Fibroblast of peridontal ligament (primary cell): ENCODE measurements around the gene WLS.

Experiments used
- DNase-seq: peaks from one replicate; pipeline ENCODE4 v3.0.0-alpha.2; 2010; ENCODE audit errors: extremely low read depth

WLS gene

GRCh38 chr1:68087184-68087583, 145.1 kb downstream of the WLS start:
- DNase-seq = no peak

- no peak for DNase-seq
Measured at GRCh38 chr1:68085752-68086151, 146.6 kb downstream of the WLS start.

- DNase-seq = no peak
Measured at GRCh38 chr1:68083686-68084085, 148.6 kb downstream of the WLS start.

GRCh38 chr1:68081775-68082283, 150.5 kb downstream of the WLS start:
- DNase-seq = no peak

- DNase-seq = no peak
Measured at GRCh38 chr1:68078647-68079046, 153.7 kb downstream of the WLS start.
